Measurements from ENCODE around the gene TCP1. TPM values are rescaled to one million over a fixed set of nuclear protein-coding genes. Genes with fewer than 3 reads are reported as not detected.

The TCP1 gene
- total and polyA plus RNA-seq, 2 experiments from 2014 or later = 190 to 260 TPM

GRCh38 chr6:159790956-159791598 is 1.7 kb upstream of the TCP1 start:
- TF ChIP-seq EZH2 (IDR thresholded peaks at IDR 0.05; ENCODE audit: insufficient read depth, poor library complexity, severe bottlenecking) (no peak), EZH2phosphoT487 (IDR thresholded peaks at IDR 0.05; ENCODE audit: insufficient read depth, low read depth) (no peak)
- H3K4me1 ChIP-seq (ENCODE audit: insufficient read depth) = peaks cover 38% of the 10 kb centered on the region
- H4K20me1 ChIP-seq (ENCODE audit: insufficient read depth) = peaks cover 9% of the 10 kb centered on the region; the same call in 1 of the 2 replicates
- H2AFZ ChIP-seq = peak overlapping the region; percentile 90
- H3F3A ChIP-seq (ENCODE audit: insufficient read depth) = no peaks in the 10 kb centered on the region
- peak overlapping the region; percentile 84 for H3K9ac ChIP-seq
- DNase-seq = peak; percentile 20
- peak overlapping the region; percentile 89 for H3K4me3 ChIP-seq
- in situ Hi-C loops (cut with MboI) = no loop called here
- peaks cover 39% of the 10 kb centered on the region for H3K36me3 ChIP-seq (ENCODE audit: low read depth)
- no peaks in the 10 kb centered on the region for H3K27me3 ChIP-seq (replicated peaks; ENCODE audit: insufficient read depth)
- H3K27ac ChIP-seq = peak overlapping the region; percentile 75
- no peaks in the 10 kb centered on the region for H3K9me2 ChIP-seq (ENCODE audit: insufficient read depth)
- no peaks in the 10 kb centered on the region for H3K9me3 ChIP-seq (ENCODE audit: low read depth)
- H3K4me2 ChIP-seq (ENCODE audit: unreplicated experiment) = peak overlapping the region; percentile 88
- WGBS, 2 experiments (ENCODE audit: low coverage in 1 of 2, low lambda C conversion rate in 2 of 2, missing lambda C conversion rate in 2 of 2) = 7% methylated on average over 18 of the region's 18 CpGs
- peaks cover 87% of the 10 kb centered on the region for H3K79me2 ChIP-seq (ENCODE audit: insufficient read depth)

- peak; percentile 97 for DNase-seq
- peak within 1 kb of the TSS; percentile 89 for H3K9ac ChIP-seq
- 1% methylated on average over 56 of the region's 56 CpGs for WGBS, 2 experiments (ENCODE audit: low coverage in 1 of 2, low lambda C conversion rate in 2 of 2, missing lambda C conversion rate in 2 of 2)
- H3K27me3 ChIP-seq (replicated peaks; ENCODE audit: insufficient read depth) = no peaks in the 10 kb centered on the region
- H3K4me2 ChIP-seq (ENCODE audit: unreplicated experiment) = peak within 1 kb of the TSS; percentile 89
- H3K36me3 ChIP-seq (ENCODE audit: low read depth) = peaks cover 46% of the 10 kb centered on the region
- H3K79me2 ChIP-seq (ENCODE audit: insufficient read depth) = peaks cover 87% of the 10 kb centered on the region
- H3K4me1 ChIP-seq (ENCODE audit: insufficient read depth) = peaks cover 42% of the 10 kb centered on the region
- no peaks in the 10 kb centered on the region for H3K9me2 ChIP-seq (ENCODE audit: insufficient read depth)
- peak within 1 kb of the TSS; percentile 89 for H3K4me3 ChIP-seq
- TF ChIP-seq EZH2 (IDR thresholded peaks at IDR 0.05; ENCODE audit: insufficient read depth, poor library complexity, severe bottlenecking) (no peak), EZH2phosphoT487 (IDR thresholded peaks at IDR 0.05; ENCODE audit: insufficient read depth, low read depth) (no peak)
- no peaks in the 10 kb centered on the region for H3K9me3 ChIP-seq (ENCODE audit: low read depth)
- H4K20me1 ChIP-seq (ENCODE audit: insufficient read depth) = peaks cover 9% of the 10 kb centered on the region; the same call in 1 of the 2 replicates
- H2AFZ ChIP-seq = peak within 1 kb of the TSS; percentile 90
- in situ Hi-C loops (cut with MboI) = no loop called here
- peak within 1 kb of the TSS; percentile 75 for H3K27ac ChIP-seq
- 0 out of 2 replicates have a peak, but pooled peaks cover 5% of the 10 kb centered on the region for H3F3A ChIP-seq (ENCODE audit: insufficient read depth)
These were observed 950 bp upstream of the TCP1 start, which contains the start of gene MRPL18 for GRCh38 chr6:159790149-159790955. TSS of gene MRPL18 (plus strand) at chr6:159790467. CDS start at chr6:159790588, 121 bp downstream.

GRCh38 chr6:159788753-159789376 is 537 bp downstream of the TCP1 start:
- peak overlapping the region; percentile 89 for H3K4me3 ChIP-seq
- peaks cover 13% of the 10 kb centered on the region; the same call in 1 of the 2 replicates for H3F3A ChIP-seq (ENCODE audit: insufficient read depth)
- no peaks in the 10 kb centered on the region for H3K27me3 ChIP-seq (replicated peaks; ENCODE audit: insufficient read depth)
- no peak for TF ChIP-seq EZH2phosphoT487 (IDR thresholded peaks at IDR 0.05; ENCODE audit: insufficient read depth, low read depth)
- TF ChIP-seq EZH2 (IDR thresholded peaks at IDR 0.05; ENCODE audit: insufficient read depth, poor library complexity, severe bottlenecking) = no peak
- H3K4me1 ChIP-seq (ENCODE audit: insufficient read depth) = peaks cover 42% of the 10 kb centered on the region
- H3K4me2 ChIP-seq (ENCODE audit: unreplicated experiment) = peak overlapping the region; percentile 89
- WGBS, 2 experiments (ENCODE audit: low coverage in 1 of 2, low lambda C conversion rate in 2 of 2, missing lambda C conversion rate in 2 of 2) = 0 to 1% methylated on average over 46 to 60 of the region's 60 CpGs
- peak overlapping the region; percentile 44 for H3K27ac ChIP-seq
- peak overlapping the region; percentile 58 for H2AFZ ChIP-seq
- peak overlapping the region; percentile 89 for H3K9ac ChIP-seq
- H3K9me3 ChIP-seq (ENCODE audit: low read depth) = no peaks in the 10 kb centered on the region
- in situ Hi-C loops (cut with MboI) = no loop called here
- DNase-seq = peak; percentile 71
- no peaks in the 10 kb centered on the region for H3K9me2 ChIP-seq (ENCODE audit: insufficient read depth)
- peaks cover 50% of the 10 kb centered on the region for H3K36me3 ChIP-seq (ENCODE audit: low read depth)
- peaks cover 88% of the 10 kb centered on the region for H3K79me2 ChIP-seq (ENCODE audit: insufficient read depth)
- peaks cover 9% of the 10 kb centered on the region; the same call in 1 of the 2 replicates for H4K20me1 ChIP-seq (ENCODE audit: insufficient read depth)

DNA sequence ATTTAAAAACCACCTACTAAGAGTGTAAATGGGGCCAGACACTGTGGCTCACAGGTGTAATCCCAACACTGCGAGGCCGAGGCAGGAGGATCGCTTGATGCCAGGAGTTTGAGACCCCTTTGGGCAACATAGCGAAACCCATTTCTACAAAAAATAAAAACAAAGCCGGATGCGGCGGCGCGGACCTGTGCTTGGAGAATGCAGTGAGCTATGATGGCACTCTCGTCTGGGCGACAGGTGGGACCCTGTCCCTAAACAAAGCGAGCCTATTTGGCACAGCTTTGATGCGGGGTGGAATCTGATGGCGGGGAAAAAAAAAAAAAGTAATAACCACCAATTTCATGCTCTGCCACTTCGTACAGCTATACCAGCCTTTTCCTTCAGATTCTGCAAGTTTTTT is 1.1 kb downstream of the TCP1 start:
- Histone ChIP-seq H2AFZ (no peak overlapping the region), H3K9me3 (ENCODE audit: low read depth) (no peaks in the 10 kb centered on the region), H3K36me3 (ENCODE audit: low read depth) (peaks cover 52% of the 10 kb centered on the region), H3K4me3 (peak overlapping the region; percentile 89), H3K4me2 (ENCODE audit: unreplicated experiment) (peak overlapping the region; percentile 89), H3K79me2 (ENCODE audit: insufficient read depth) (peaks cover 88% of the 10 kb centered on the region), H3K27me3 (replicated peaks; ENCODE audit: insufficient read depth) (no peaks in the 10 kb centered on the region), H3F3A (ENCODE audit: insufficient read depth) (peaks cover 13% of the 10 kb centered on the region; the same call in 1 of the 2 replicates), H3K4me1 (ENCODE audit: insufficient read depth) (peaks cover 42% of the 10 kb centered on the region), H3K9me2 (ENCODE audit: insufficient read depth) (no peaks in the 10 kb centered on the region), H4K20me1 (ENCODE audit: insufficient read depth) (peaks cover 9% of the 10 kb centered on the region; the same call in 1 of the 2 replicates), H3K9ac (peak overlapping the region; percentile 89), H3K27ac (0 out of 2 replicates have a peak overlapping the region, but pooled peaks have one; percentile 44)
- peak; percentile 16 for DNase-seq
- no peak for TF ChIP-seq EZH2 (IDR thresholded peaks at IDR 0.05; ENCODE audit: insufficient read depth, poor library complexity, severe bottlenecking)
- TF ChIP-seq EZH2phosphoT487 (IDR thresholded peaks at IDR 0.05; ENCODE audit: insufficient read depth, low read depth) = no peak
- in situ Hi-C loops (cut with MboI) = no loop called here
- WGBS, 2 experiments (ENCODE audit: low coverage in 1 of 2, low lambda C conversion rate in 2 of 2, missing lambda C conversion rate in 2 of 2) = 14 to 15% methylated on average over 15 of the region's 15 CpGs

Data from GM23248 (cell line).